Stimulated activated CD4-positive, alpha-beta T cell treated with anti-CD3 and anti-CD28 coated beads, Interleukin-12 subunit alpha, Interleukin-12 subunit beta, amount 100 ng/mL, for 48 hours (primary cell): ENCODE measurements around the gene EIF4E2.

Experiments used
- DNase-seq, 3 donors: peaks; one replicate each; pipeline ENCODE4 v3.0.0-alpha.2; 2020; ENCODE audit warnings: low read depth in 2 of 3, low spot score in 1 of 3

The EIF4E2 gene

GRCh38 chr2:232537079-232537478 lies 13.4 kb upstream of the EIF4E2 start:
- no peak for DNase-seq

DNA sequence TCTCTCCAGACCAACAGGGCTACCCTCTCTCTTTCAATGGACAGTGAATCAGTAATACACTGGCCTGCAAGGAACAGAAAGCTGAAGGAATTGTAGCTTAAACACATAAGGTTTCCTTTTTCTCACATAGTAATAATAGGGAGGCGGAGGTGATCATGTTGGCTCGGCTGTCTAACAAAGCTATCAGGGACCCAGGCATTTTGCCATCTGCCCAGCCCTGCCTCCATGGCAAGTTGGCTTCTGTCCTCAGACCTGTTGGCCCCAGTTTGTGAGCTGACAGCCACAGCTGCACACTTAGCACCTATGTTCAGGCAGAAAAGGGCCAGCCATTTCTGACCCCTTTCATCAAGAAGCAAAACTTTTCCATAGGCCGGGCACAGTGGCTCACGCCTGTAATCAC lies 13.0 kb upstream of the EIF4E2 start:
- DNase-seq, result no peak

GRCh38 chr2:232538671-232539070 lies 11.8 kb upstream of the EIF4E2 start:
- no peak for DNase-seq

GRCh38 chr2:232539298-232540231 lies 10.9 kb upstream of the EIF4E2 start, which contains the start of gene CHRNG:
Gene CHRNG, plus strand, starts transcription at chr2:232539692. Its CDS starts 56 bp downstream, at chr2:232539748.
- no peak for DNase-seq

DNA sequence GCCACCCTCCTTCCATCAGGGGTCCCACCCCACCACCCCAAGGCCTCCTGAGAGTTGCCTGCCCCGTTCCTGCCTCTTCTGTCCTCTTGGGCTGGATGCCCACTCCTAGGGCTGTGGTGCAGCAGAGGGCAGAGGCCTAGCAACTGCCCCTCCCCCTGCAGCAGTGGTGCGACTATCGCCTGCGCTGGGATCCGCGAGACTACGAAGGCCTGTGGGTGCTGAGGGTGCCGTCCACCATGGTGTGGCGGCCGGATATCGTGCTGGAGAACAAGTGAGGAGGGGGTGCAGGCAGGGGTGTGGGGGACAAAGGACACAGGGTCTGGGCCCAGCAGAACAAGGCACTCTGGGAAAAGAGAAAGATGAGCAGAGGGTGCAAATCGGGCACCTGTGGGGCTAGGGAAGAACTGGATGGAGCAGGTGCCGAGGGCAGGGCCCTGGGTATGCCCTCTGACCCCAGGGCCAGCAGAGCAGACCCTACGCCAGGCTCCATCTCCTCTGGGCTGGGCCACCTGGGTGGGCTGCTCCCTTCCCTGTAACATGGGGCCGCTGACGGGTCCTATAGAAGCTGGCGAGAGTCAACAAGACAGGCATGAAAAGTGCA lies 9.9 kb upstream of the EIF4E2 start:
- DNase-seq, result no peak

- no peak for DNase-seq
These were observed 9.1 kb upstream of the EIF4E2 start for GRCh38 chr2:232541195-232541960.

GRCh38 chr2:232541961-232542714 lies 8.4 kb upstream of the EIF4E2 start:
- no peak for DNase-seq

DNA sequence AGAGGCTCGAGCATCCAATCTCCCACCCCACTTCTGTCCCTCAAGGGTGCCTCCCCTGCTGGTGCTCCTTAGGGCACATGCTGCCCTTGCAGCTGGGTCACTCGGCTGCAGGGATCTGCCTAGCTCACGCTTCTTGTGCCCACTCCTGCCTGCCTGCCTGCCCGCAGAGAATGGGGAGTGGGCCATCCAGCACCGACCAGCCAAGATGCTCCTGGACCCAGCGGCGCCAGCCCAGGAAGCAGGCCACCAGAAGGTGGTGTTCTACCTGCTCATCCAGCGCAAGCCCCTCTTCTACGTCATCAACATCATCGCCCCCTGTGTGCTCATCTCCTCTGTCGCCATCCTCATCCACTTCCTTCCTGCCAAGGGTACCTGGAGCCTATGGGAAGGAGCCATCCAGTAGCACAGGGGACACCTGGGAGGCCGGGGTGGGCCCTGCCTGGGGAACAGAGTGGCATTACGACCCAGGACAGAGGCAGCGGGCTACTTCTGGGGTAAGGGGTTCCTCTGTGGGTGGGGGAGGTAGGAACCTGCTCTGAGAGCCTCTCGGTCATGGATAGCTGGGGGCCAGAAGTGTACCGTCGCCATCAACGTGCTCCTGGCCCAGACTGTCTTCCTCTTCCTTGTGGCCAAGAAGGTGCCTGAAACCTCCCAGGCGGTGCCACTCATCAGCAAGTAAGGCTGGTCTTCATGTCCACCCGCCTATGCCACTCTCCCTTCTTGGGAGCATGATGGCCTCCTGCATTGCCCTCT lies 7.6 kb upstream of the EIF4E2 start:
- DNase-seq, result no peak

GRCh38 chr2:232543491-232543890 lies 7.0 kb upstream of the EIF4E2 start:
- no peak for DNase-seq

DNA sequence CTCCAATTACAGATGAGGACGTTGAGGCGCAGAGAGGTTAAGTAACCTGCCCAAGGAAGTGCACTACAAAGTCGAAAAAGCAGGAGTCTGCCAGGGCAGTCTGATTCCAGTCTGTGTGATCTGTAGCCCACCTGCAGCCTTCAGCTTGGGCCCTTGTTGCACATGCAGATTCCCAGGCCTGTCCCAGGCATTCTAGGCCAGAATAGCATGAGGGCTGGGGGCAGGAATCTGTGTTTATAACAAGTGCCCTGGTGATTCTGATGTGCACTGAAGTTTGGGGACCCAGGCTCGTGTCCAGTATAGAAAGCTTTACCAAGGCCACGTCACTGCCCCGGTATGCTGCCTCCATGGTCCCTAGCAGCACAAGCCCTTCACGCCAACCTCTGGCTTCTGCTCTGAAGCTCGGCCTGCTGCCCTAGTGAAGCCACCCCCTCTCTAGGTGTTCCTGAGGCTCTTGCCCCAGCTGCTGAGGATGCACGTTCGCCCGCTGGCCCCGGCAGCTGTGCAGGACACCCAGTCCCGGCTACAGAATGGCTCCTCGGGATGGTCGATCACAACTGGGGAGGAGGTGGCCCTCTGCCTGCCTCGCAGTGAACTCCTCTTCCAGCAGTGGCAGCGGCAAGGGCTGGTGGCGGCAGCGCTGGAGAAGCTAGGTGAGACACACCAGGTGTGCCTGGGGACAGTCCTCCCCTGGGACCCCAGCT lies 6.4 kb upstream of the EIF4E2 start:
- no peak for DNase-seq

DNA sequence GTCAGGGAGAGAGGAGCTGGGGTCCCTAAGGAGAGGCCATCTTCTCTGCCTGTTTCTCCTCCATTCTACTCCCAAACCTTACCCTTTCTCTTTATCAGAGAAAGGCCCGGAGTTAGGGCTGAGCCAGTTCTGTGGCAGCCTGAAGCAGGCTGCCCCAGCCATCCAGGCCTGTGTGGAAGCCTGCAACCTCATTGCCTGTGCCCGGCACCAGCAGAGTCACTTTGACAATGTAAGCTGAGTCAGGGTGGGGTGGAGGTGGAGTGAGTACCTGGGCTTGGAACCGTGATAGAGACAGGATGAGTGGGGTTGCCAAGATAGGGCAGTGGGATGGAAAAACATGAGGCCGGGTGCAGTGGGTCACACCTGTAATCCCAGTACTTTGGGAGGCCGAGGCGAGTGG lies 5.8 kb upstream of the EIF4E2 start:
- no peak for DNase-seq

DNA sequence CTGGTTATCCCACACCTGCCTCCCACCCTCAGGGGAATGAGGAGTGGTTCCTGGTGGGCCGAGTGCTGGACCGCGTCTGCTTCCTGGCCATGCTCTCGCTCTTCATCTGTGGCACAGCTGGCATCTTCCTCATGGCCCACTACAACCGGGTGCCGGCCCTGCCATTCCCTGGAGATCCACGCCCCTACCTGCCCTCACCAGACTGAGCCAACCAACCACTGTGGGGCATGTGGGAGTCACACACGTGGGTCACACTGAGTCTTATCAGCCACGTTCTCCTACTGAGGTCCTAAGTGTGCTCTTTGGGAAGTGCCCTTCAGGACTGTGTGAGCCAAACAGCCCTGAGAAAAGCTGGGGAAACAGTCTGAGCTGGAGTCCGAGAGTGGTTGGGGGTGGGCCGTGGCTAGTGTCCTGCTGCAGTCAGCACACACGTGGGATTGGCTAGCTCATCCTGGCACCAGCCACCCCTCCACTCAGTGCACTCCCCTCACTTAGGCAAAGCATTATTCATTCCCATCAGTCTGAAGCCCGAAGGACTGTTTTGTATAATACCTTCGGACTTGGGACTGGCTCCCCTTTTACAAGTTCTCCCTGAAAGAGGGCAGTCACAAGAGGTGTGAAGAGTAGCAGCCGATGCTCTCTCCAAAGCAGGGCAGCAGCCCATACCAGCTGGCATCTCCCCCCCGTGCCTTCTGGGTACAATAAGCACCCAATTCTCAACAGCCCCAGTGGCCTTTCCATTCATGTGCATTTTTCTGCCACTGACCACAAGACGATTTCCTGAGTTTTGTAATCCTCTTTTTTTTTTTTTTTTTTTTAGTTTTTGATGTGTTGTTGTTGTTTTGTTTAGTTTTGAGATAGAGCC lies 4.7 kb upstream of the EIF4E2 start:
- no peak for DNase-seq

GRCh38 chr2:232547991-232548390 lies 2.5 kb upstream of the EIF4E2 start:
- no peak for DNase-seq

GRCh38 chr2:232549655-232550353 lies 685 bp upstream of the EIF4E2 start:
- DNase-seq, result no peak

DNA sequence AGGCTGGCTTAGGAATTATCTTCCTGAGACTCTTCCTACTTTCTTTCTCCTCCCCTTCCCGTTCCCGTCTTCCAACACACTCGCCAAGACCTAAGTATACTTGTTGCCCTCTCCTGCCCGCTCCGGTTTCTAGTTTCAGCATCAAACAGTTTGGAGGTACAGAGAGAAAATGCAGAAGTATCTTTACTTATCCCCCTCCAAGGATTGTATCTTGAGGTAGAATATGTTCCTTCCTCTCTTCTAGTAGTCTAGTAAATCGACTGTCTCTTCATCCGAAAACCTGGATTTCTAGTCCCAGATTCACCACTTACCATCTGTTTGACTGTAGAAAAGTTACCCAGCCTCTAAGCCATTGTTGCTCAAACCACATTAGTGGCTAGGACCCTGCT lies 755 bp downstream of the EIF4E2 start:
- DNase-seq, result no peak

DNA sequence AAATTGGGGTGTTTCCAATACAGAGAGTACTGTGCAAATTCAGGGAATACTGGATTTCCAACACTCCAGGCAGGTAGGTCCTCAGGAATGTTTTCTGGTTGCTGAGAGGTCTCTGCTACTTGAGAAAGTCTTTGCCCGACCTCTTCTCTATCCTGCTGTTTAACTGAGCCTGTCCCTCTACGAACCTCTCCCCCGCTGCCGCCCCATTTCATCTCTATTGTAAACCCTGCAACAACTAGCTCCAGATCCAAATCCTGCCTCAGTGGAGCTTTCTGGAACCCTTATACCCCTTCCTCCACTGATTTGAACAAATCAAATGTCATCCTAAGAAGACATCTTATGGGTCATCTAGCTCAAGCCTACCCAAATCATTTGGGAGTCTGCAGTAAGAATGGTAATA lies 1.3 kb downstream of the EIF4E2 start:
- no peak for DNase-seq

GRCh38 chr2:232556426-232556825 lies 5.9 kb downstream of the EIF4E2 start:
- no peak for DNase-seq

GRCh38 chr2:232562515-232563151 lies 12.1 kb downstream of the EIF4E2 start:
- no peak for DNase-seq
